Right kidney (tissue), 1 donor: Measurements from ENCODE around the gene GGTLC2.

Source experiments
- DNase-seq: peaks from one replicate; pipeline ENCODE4 v3.0.0-alpha.2; 2016

The GGTLC2 gene

GRCh38 chr22:22689621-22690345 is 45.4 kb downstream of the GGTLC2 start:
- DNase-seq, result no peak

GRCh38 chr22:22691055-22691454 is 46.6 kb downstream of the GGTLC2 start:
- no peak for DNase-seq

GRCh38 chr22:22691716-22692701 is 47.6 kb downstream of the GGTLC2 start:
- no peak for DNase-seq

- no peak for DNase-seq
Observed at GRCh38 chr22:22692707-22693530, 48.5 kb downstream of the GGTLC2 start.

GRCh38 chr22:22693531-22693884 is 49.1 kb downstream of the GGTLC2 start:
- DNase-seq, result no peak

- DNase-seq, result no peak
Observed at GRCh38 chr22:22694106-22694505, 49.7 kb downstream of the GGTLC2 start.

GRCh38 chr22:22696104-22696503 is 51.7 kb downstream of the GGTLC2 start:
- DNase-seq, result no peak
